Right lobe of liver (tissue), 4 donors: ENCODE measurements around the gene CAMTA1.

ENCODE experiments used
- POLR2A ChIP-seq: fragments of 450-650 bp; IDR thresholded peaks from one replicate; pipeline ENCODE4 v1.6.1; 2017; ENCODE audit warnings: antibody characterized with exemption, mild to moderate bottlenecking
- TF ChIP-seq, protein P1 (sequence below), 4 donors: fragments of 200-600 bp in 3 of 4; fragments of 450-650 bp in 1 of 4; IDR thresholded peaks; one replicate each; pipeline versions ENCODE4 v1.5.1 to v1.8.0; 2016 to 2022; ENCODE audit warnings: antibody characterized with exemption in 4 of 4, mild to moderate bottlenecking in 2 of 4
- donor health status: DM: no; HTN: no; CAD: no.
- donor health status: DM: no; HTN: no; CAD: no.
- donor health status: DM: no; HTN: yes; CAD: no.

DNA sequence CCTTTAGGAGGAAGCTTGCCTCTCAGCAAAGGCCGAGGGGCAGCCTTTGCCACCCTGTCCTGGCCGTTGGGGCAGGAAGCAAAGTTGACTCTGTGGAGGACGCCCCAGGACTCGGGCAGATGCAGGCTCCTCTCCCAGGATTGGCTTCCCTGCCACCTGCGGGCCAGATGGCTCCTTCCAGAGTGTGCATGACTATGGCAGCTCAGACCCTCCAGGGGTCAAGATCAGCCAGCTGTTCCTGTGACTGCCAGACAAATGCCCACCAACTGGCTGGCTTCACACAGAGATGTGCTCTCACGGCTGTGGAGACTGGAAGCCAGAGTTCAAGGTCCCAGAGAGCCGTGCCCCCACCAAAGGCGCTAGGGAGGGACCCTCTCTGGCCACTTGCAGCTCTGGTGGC lies 898.9 kb downstream of the CAMTA1 start:
- TF ChIP-seq, protein P1, sequence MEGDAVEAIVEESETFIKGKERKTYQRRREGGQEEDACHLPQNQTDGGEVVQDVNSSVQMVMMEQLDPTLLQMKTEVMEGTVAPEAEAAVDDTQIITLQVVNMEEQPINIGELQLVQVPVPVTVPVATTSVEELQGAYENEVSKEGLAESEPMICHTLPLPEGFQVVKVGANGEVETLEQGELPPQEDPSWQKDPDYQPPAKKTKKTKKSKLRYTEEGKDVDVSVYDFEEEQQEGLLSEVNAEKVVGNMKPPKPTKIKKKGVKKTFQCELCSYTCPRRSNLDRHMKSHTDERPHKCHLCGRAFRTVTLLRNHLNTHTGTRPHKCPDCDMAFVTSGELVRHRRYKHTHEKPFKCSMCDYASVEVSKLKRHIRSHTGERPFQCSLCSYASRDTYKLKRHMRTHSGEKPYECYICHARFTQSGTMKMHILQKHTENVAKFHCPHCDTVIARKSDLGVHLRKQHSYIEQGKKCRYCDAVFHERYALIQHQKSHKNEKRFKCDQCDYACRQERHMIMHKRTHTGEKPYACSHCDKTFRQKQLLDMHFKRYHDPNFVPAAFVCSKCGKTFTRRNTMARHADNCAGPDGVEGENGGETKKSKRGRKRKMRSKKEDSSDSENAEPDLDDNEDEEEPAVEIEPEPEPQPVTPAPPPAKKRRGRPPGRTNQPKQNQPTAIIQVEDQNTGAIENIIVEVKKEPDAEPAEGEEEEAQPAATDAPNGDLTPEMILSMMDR (IDR thresholded peaks at IDR 0.05) = no peak
- TF ChIP-seq POLR2A = no peak
